GM12875 (cell line): ENCODE measurements around the gene EZR.
"Not testable (repeated sequence)": the region's sequence is repeated elsewhere in the genome, so short reads cannot be mapped to it uniquely, and the experiment has no call there.

Experiments used
- H3K4me3 ChIP-seq: one replicate; pipeline ENCODE4 v1.5.1; 2011; ENCODE audit warnings: low read depth, low read length, control low read depth
- CTCF ChIP-seq: IDR thresholded peaks from 2 replicates; pipeline ENCODE4 v1.5.1; 2011; ENCODE audit warnings: low read depth, mild to moderate bottlenecking, control low read depth, inconsistent platforms, low read length, moderate library complexity, borderline replicate concordance; ENCODE audit not compliant: insufficient read depth

The EZR gene

GRCh38 chr6:158834675-158835385 is 15.7 kb upstream of the EZR start:
- no peak for TF ChIP-seq CTCF
- H3K4me3 ChIP-seq: no peak overlapping the region

- not testable (repeated sequence) for H3K4me3 ChIP-seq
Measured at GRCh38 chr6:158832807-158833206, 13.6 kb upstream of the EZR start.

GRCh38 chr6:158832026-158832425 is 12.9 kb upstream of the EZR start:
- H3K4me3 ChIP-seq: no peak overlapping the region
- TF ChIP-seq CTCF: no peak

- no peak for TF ChIP-seq CTCF
- no peak overlapping the region for H3K4me3 ChIP-seq
Measured at GRCh38 chr6:158831571-158831970, 12.4 kb upstream of the EZR start.

- no peak for TF ChIP-seq CTCF
- no peak overlapping the region for H3K4me3 ChIP-seq
Measured at GRCh38 chr6:158830736-158831135, 11.6 kb upstream of the EZR start.

- TF ChIP-seq CTCF: no peak
- H3K4me3 ChIP-seq: no peak overlapping the region
Measured at GRCh38 chr6:158828807-158829206, 9.6 kb upstream of the EZR start.

- no peak for TF ChIP-seq CTCF
- no peak overlapping the region for H3K4me3 ChIP-seq
Measured at GRCh38 chr6:158826819-158827501, 7.8 kb upstream of the EZR start.
